Ishikawa (cell line): ENCODE results near the gene CDHR1.

Source experiments
- CEBPB ChIP-seq: IDR thresholded peaks from 2 replicates; pipeline ENCODE4 v1.6.1; 2012
- CREB1 ChIP-seq: IDR thresholded peaks from 2 replicates; pipeline ENCODE4 v1.6.1; 2012; ENCODE audit warnings: low read depth
- EGR1 ChIP-seq: IDR thresholded peaks from 2 replicates; pipeline ENCODE4 v1.6.1; 2012
- EP300 ChIP-seq: IDR thresholded peaks from 2 replicates; pipeline ENCODE4 v1.6.1; 2012; ENCODE audit warnings: borderline replicate concordance
- NFIC ChIP-seq: IDR thresholded peaks from 2 replicates; pipeline ENCODE4 v1.6.1; 2012
- RAD21 ChIP-seq: IDR thresholded peaks from 2 replicates; pipeline ENCODE4 v1.6.1; 2012; ENCODE audit warnings: low read depth
- TAF1 ChIP-seq: IDR thresholded peaks from 2 replicates; pipeline ENCODE4 v1.6.1; 2012; ENCODE audit warnings: low read depth, mild to moderate bottlenecking
- TCF12 ChIP-seq: IDR thresholded peaks from 2 replicates; pipeline ENCODE4 v1.6.1; 2012; ENCODE audit warnings: low read depth
- YY1 ChIP-seq: IDR thresholded peaks from 2 replicates; pipeline ENCODE4 v1.6.1; 2012; ENCODE audit warnings: low read depth
- ZBTB7A ChIP-seq: IDR thresholded peaks from 2 replicates; pipeline ENCODE4 v1.6.1; 2012; ENCODE audit warnings: low read depth
- TF ChIP-seq, protein P1 (sequence below): IDR thresholded peaks from 2 replicates; pipeline ENCODE4 v1.6.1; 2012; ENCODE audit warnings: low read depth, mild to moderate bottlenecking
- TF ChIP-seq, protein P2 (sequence below): IDR thresholded peaks from 2 replicates; pipeline ENCODE4 v1.6.1; 2012

DNA sequence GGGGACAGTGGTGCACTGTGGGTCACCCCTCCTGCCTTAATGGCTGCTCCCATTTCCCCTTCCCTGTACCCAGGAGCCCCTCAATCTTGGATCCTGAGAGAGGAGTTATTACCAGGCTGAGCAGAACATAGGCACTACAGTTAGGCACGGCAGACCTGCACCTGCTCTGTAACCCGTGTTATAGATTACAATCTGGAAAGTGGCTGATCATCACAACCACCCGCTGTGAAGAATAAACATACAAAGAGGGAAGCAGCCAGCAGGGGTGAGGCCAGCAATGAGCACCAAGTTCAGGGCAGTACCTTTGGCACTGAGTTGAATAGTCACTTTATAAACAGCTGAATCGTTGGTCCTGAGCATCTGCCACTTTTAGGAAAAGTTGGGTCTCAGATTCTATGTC lies 1.7 kb downstream of the CDHR1 start:
- TF ChIP-seq YY1 (no peak), RAD21 (no peak), EGR1 (no peak), EP300 (no peak), CREB1 (no peak), CEBPB (no peak), NFIC (no peak), TCF12 (no peak), TAF1 (no peak), ZBTB7A (no peak)
- TF ChIP-seq, protein P1, sequence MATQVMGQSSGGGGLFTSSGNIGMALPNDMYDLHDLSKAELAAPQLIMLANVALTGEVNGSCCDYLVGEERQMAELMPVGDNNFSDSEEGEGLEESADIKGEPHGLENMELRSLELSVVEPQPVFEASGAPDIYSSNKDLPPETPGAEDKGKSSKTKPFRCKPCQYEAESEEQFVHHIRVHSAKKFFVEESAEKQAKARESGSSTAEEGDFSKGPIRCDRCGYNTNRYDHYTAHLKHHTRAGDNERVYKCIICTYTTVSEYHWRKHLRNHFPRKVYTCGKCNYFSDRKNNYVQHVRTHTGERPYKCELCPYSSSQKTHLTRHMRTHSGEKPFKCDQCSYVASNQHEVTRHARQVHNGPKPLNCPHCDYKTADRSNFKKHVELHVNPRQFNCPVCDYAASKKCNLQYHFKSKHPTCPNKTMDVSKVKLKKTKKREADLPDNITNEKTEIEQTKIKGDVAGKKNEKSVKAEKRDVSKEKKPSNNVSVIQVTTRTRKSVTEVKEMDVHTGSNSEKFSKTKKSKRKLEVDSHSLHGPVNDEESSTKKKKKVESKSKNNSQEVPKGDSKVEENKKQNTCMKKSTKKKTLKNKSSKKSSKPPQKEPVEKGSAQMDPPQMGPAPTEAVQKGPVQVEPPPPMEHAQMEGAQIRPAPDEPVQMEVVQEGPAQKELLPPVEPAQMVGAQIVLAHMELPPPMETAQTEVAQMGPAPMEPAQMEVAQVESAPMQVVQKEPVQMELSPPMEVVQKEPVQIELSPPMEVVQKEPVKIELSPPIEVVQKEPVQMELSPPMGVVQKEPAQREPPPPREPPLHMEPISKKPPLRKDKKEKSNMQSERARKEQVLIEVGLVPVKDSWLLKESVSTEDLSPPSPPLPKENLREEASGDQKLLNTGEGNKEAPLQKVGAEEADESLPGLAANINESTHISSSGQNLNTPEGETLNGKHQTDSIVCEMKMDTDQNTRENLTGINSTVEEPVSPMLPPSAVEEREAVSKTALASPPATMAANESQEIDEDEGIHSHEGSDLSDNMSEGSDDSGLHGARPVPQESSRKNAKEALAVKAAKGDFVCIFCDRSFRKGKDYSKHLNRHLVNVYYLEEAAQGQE, result no peak
- TF ChIP-seq, protein P2, sequence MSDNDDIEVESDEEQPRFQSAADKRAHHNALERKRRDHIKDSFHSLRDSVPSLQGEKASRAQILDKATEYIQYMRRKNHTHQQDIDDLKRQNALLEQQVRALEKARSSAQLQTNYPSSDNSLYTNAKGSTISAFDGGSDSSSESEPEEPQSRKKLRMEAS, result no peak
